Measurements from ENCODE around the gene GPR78. TPM values are rescaled to one million over a fixed set of nuclear protein-coding genes. Genes with fewer than 3 reads are reported as not detected.

The GPR78 gene
- total and polyA plus RNA-seq, 2 of the 8 experiments (the other 6 are each of a cell fraction or from before 2014, with no cell fraction given): 1.0 to 3.0 TPM

DNA sequence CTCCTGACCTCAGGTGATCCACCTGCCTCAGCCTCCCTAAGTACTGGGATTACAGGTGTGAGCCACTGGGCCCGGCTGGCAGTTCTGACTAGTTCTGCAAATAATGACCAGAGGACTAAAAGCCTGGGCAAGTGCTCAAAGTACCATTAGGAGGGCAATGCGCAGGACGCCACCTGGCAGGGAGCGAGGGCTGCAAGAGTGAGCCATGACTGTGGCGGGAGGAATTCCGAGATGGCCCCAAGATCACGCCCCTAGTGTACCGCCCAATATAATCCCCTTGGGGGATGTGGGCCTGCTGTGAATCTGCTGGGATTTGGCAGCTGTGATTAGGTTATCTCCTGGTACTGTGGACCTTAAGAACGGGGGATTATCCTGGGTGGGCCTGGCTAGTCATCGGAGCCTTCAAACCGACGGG, 26.2 kb upstream of the GPR78 start:
- Histone ChIP-seq H3K4me3 (ENCODE audit: extremely low read depth in 1 of 4, insufficient read depth in 2 of 4, low read depth in 3 of 4, low read length in 4 of 4) (no peak overlapping the region), H3K14ac (ENCODE audit: insufficient read length) (no peak overlapping the region), H3K27ac (ENCODE audit: low read depth, low read length) (no peak overlapping the region), H3K9ac (replicated peaks in 1 of 4; ENCODE audit: extremely low read depth in 1 of 4, low read depth in 3 of 4, low read length in 3 of 4) (no peak overlapping the region), H3K4me1 (replicated peaks in 1 of 4; ENCODE audit: control insufficient read depth in 3 of 4, insufficient read depth in 4 of 4, low read length in 3 of 4) (no peaks in the 10 kb centered on the region; a peak in 1 of 7 replicates), H2BK12ac (ENCODE audit: low read depth, low read length) (no peak overlapping the region), H3K23me2 (ENCODE audit: low read depth, low read length) (no peaks in the 10 kb centered on the region), H3K9me3 (ENCODE audit: insufficient read depth in 2 of 2, low read depth in 1 of 2, low read length in 1 of 2) (no peaks in the 10 kb centered on the region), H3K4ac (replicated peaks; ENCODE audit: insufficient read length, low read depth, low read length) (no peak overlapping the region), H3K36me3 (ENCODE audit: control insufficient read depth in 2 of 4, insufficient read depth in 4 of 4, low read length in 3 of 4) (no peaks in the 10 kb centered on the region), H2AK5ac (ENCODE audit: low read depth, low read length) (no peak overlapping the region), H4K20me1 (replicated peaks in 1 of 2; ENCODE audit: control insufficient read depth in 1 of 2, insufficient read depth in 2 of 2, low read length in 2 of 2) (no peaks in the 10 kb centered on the region), H2BK20ac (ENCODE audit: low read length) (no peak overlapping the region), H2BK120ac (replicated peaks; ENCODE audit: low read depth, low read length) (no peak overlapping the region), H3K4me2 (ENCODE audit: insufficient read depth in 1 of 2, low read depth in 2 of 2, low read length in 2 of 2) (no peak overlapping the region), H4K5ac (ENCODE audit: insufficient read length, low read depth, low read length) (no peak overlapping the region), H2BK15ac (ENCODE audit: low read length) (no peak overlapping the region), H2AFZ (ENCODE audit: low read length) (no peak overlapping the region), H3K18ac (ENCODE audit: extremely low read depth, low read length) (no peak overlapping the region; the same call in 1 of the 2 replicates), H3K23ac (ENCODE audit: insufficient read length) (no peak overlapping the region), H2BK5ac (ENCODE audit: low read depth, low read length) (no peak overlapping the region), H3K79me2 (ENCODE audit: control insufficient read depth in 1 of 2, insufficient read depth in 2 of 2, low read length in 2 of 2) (no peaks in the 10 kb centered on the region), H4K91ac (replicated peaks; ENCODE audit: insufficient read length, low read length) (no peak overlapping the region), H3K56ac (replicated peaks; ENCODE audit: insufficient read length, low read depth, low read length) (no peak overlapping the region), H3K79me1 (ENCODE audit: low read depth, low read length) (no peaks in the 10 kb centered on the region), H3K27me3 (replicated peaks in 1 of 4; ENCODE audit: control insufficient read depth in 3 of 4, extremely low read depth in 1 of 4, insufficient read depth in 3 of 4, low read length in 3 of 4) (no peaks in the 10 kb centered on the region), H4K8ac (ENCODE audit: extremely low read depth, insufficient read depth, low read length) (no peak overlapping the region)
- POLR2A ChIA-PET (ENCODE audit: partially characterized antibody): interaction anchor here (0.9 kb wide), 1 partner anchor 14 kb away, joined by 3 read pairs; no protein-coding TSS in a partner anchor
- DNase-seq (ENCODE audit: low read depth in 1 of 2, low spot score in 2 of 2) (no peak), FAIRE-seq (no peak)
- CTCF ChIA-PET (ENCODE audit: partially characterized antibody): interaction anchor here (0.9 to 14.7 kb wide), 9 partner anchors 16 to 83 kb away, joined by 3 to 237 read pairs (median 5); partner anchors contain the start of gene CPZ
- 85% methylated on average over 12 of the region's 12 CpGs; no CpG with 5 or more reads in 1 of the 2 experiments for WGBS, 2 experiments (ENCODE audit: extremely low coverage in 1 of 2, insufficient coverage in 1 of 2, insufficient read length in 1 of 2, insufficient replicate concordance in 2 of 2, low coverage in 1 of 2, low lambda C conversion rate in 2 of 2, missing lambda C conversion rate in 1 of 2)
- TF ChIP-seq, protein P1, sequence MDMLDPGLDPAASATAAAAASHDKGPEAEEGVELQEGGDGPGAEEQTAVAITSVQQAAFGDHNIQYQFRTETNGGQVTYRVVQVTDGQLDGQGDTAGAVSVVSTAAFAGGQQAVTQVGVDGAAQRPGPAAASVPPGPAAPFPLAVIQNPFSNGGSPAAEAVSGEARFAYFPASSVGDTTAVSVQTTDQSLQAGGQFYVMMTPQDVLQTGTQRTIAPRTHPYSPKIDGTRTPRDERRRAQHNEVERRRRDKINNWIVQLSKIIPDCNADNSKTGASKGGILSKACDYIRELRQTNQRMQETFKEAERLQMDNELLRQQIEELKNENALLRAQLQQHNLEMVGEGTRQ (IDR thresholded peaks at IDR 0.05; ENCODE audit: low read length): no peak
- TF ChIP-seq SIX5 (IDR thresholded peaks at IDR 0.05; ENCODE audit: low read depth, low read length) (no peak), MAFK (IDR thresholded peaks at IDR 0.05; ENCODE audit: low read depth, low read length) (no peak), BCL11A (IDR thresholded peaks at IDR 0.05; ENCODE audit: low read depth in 2 of 2, low read length in 2 of 2) (no peak), TBP (IDR thresholded peaks at IDR 0.05; ENCODE audit: low read depth, low read length) (no peak), CHD2 (IDR thresholded peaks at IDR 0.05; ENCODE audit: low read length) (no peak), RAD21 (IDR thresholded peaks at IDR 0.05 in 1 of 2, conservative IDR thresholded peaks at IDR 0.05 in 1 of 2; ENCODE audit: low read depth in 2 of 2, low read length in 2 of 2) (no peak), TEAD4 (IDR thresholded peaks at IDR 0.05; ENCODE audit: low read depth, low read length) (no peak), EZH2 (IDR thresholded peaks at IDR 0.05; ENCODE audit: low read depth, low read length, severe bottlenecking) (no peak), RBBP5 (IDR thresholded peaks at IDR 0.05; ENCODE audit: borderline replicate concordance, low read depth, low read length) (no peak)
- TF ChIP-seq, protein P2, sequence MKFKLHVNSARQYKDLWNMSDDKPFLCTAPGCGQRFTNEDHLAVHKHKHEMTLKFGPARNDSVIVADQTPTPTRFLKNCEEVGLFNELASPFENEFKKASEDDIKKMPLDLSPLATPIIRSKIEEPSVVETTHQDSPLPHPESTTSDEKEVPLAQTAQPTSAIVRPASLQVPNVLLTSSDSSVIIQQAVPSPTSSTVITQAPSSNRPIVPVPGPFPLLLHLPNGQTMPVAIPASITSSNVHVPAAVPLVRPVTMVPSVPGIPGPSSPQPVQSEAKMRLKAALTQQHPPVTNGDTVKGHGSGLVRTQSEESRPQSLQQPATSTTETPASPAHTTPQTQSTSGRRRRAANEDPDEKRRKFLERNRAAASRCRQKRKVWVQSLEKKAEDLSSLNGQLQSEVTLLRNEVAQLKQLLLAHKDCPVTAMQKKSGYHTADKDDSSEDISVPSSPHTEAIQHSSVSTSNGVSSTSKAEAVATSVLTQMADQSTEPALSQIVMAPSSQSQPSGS (IDR thresholded peaks at IDR 0.05; ENCODE audit: low read length): no peak

All from H1 (cell line).